Epithelial cell of esophagus (primary cell): ENCODE results near the gene ADISSP.

Source experiments
- DNase-seq: peaks from one replicate; pipeline ENCODE4 v3.0.0; 2010; ENCODE audit warnings: low read depth
- H3K4me3 ChIP-seq: 2 replicates; pipeline ENCODE4 v1.5.1; 2011; ENCODE audit warnings: mild to moderate bottlenecking, low read length, control low read depth
- TF ChIP-seq, protein P1 (sequence below): IDR thresholded peaks from 2 replicates; pipeline ENCODE4 v1.5.1; 2011; ENCODE audit warnings: low read depth, mild to moderate bottlenecking, low read length, control low read depth, inconsistent platforms; ENCODE audit not compliant: insufficient read depth; ENCODE audit errors: missing control alignments

The ADISSP gene

DNA sequence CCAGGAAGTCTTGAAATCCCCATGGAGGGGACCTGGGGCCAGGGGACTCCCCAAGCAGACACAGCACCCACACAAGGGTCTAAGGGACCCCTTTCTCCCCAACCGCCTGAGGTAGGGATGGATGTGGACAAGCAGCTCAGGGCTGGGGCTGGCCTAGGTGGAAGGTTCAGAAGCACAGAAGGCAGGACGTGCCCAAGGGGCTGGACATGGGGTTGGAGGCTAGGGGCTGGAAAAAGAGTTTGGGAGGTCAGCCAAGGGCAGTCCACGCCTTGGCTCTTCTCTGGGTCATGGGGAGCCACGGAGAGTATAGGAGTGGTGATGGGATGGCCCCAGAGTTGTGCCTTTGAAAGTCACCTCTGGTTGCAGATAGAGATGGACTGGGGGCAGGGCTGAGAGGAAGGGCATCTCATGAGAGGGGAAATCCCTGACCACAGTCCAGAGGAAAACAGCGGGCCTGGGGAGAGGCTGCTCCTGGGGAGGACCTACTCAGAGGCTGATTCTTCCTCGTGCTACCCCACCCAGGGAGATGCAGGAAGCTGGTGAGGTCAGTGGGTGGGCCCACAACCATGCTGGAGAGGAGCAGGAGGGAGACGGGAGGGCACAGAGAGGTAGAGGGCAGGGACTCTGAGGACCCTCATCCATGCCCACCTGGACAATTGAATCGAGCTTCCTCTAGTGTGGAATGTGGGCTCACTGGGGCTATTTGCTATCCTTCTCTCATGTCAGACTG lies 37.6 kb downstream of the ADISSP start:
- no peak for DNase-seq
- TF ChIP-seq, protein P1, sequence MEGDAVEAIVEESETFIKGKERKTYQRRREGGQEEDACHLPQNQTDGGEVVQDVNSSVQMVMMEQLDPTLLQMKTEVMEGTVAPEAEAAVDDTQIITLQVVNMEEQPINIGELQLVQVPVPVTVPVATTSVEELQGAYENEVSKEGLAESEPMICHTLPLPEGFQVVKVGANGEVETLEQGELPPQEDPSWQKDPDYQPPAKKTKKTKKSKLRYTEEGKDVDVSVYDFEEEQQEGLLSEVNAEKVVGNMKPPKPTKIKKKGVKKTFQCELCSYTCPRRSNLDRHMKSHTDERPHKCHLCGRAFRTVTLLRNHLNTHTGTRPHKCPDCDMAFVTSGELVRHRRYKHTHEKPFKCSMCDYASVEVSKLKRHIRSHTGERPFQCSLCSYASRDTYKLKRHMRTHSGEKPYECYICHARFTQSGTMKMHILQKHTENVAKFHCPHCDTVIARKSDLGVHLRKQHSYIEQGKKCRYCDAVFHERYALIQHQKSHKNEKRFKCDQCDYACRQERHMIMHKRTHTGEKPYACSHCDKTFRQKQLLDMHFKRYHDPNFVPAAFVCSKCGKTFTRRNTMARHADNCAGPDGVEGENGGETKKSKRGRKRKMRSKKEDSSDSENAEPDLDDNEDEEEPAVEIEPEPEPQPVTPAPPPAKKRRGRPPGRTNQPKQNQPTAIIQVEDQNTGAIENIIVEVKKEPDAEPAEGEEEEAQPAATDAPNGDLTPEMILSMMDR = no peak
- H3K4me3 ChIP-seq = no peak overlapping the region

DNA sequence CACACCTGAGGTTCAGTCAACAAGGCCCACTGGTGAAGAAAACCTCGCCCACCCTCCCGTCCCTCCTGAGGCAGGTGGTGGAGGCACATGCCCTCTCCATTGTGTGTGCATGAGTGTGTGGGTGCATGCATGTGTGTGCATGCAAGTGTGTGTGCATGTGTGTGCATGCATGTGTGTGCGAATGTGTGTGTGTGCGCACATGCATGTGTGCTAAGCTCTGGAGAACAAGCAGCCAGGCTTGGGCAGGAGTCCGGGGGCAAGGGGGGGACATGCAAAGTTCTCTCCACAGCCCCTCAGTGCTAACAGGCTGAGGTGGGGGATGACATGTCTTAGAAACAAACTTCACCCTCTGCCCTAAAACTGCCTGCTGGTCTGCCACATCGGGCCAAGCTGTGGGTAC lies 38.2 kb downstream of the ADISSP start:
- DNase-seq = no peak
- TF ChIP-seq, protein P1 = no peak
- H3K4me3 ChIP-seq = no peak overlapping the region

DNA sequence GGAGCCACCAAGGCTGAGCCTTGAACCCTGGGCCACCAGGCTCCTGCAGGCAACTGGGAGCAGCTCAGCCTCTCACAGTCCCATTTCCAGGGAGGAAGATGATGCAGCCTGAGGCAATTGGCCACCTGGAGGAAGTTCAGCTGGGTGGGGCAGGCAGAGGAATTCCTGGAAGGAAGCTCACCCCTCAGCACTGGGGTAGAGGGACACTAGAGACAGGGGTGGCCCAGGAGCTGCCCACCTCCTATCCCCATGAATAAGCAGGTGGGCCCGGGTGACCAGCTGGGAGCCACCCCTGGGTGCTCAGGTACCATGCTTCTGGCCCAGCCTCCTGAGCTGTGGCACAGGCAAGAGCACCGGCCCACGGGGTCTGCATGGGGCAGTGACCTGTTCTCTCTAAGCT lies 38.7 kb downstream of the ADISSP start:
- no peak overlapping the region for H3K4me3 ChIP-seq
- TF ChIP-seq, protein P1 = no peak
- DNase-seq = no peak

DNA sequence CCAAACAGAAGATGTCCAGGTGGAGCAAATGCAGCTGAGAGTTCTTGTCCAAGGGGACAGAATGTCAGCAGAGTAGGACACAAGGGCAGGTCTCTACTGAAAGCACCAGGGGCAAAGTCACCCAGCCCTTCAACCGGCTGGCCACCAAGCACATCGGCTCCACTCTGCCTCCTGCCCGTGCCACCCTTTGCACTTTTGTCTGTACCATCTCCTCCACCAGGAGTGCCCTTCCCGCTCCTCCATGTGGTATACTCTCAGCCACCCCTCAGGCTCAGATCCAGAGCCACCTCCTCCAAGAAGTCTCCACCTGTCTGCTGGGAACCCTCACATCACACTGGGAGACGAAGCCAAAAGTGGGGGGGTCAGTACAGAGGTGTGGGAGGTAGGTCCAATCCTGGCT lies 39.2 kb downstream of the ADISSP start:
- no peak for DNase-seq

DNA sequence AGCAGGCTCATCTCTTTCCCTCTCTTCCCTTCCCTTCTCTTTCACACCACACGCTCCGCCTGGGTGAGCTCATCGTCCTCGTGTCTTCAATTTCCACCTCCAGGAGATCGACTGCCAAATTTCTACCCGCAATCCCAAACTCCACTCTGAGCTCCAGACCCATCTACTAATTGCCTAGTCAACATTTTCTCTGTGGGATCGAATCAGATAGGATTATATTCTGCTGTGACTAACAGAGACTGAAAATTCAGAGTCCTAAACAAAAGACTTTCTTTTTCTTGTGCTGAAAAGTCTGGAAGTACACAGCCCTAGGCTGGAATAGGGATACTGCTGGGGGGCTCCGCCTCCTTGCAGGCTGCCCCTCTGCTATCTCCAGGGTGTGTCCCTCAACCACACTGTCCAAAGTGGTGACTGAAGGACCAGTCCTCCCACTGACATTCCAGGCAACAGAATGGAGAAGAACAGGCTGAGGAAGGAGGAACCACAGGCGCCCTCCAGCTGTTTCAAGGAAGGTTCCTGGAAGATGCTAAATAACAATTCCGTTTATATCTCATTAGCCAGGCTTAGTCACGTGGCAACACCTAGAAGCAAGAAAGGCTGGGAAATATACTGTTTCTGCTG lies 40.0 kb downstream of the ADISSP start:
- TF ChIP-seq, protein P1 = no peak
- no peak overlapping the region for H3K4me3 ChIP-seq
- DNase-seq = peak; percentile 27

More for the DNA sequence above, 39.2 kb downstream of the ADISSP start:
- no peak overlapping the region for H3K4me3 ChIP-seq
- TF ChIP-seq, protein P1 = no peak

DNA sequence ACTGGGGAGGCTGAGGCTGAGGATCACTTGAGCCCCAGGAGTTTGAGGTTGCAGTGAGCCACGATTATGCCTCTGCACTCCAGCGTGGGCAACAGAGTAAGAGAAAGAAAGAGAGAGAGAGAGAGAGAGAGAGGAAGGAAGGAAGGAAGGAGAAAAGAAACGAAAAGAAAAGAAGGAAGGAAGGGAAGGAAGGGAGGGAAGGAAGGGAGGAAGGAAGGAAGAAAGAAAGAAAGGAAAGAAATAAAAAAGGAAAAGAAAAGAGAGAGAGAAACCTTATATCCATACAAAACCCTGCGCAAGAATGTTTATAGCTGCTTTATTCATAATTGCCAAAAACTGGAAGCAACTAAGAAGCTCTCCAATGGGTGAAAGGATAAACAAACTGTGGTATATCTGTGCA lies 43.2 kb downstream of the ADISSP start:
- H3K4me3 ChIP-seq = no peak overlapping the region
- TF ChIP-seq, protein P1 = no peak
- DNase-seq = no peak
